G401.6 (cell line): ENCODE measurements around the gene SSPN.

Experiments used
- FAIRE-seq: peaks from 2 replicates; lab custom pipeline; 2012; peaks lifted over from hg19 to GRCh38; lab: Jason Lieb, UNC

The SSPN gene, protein sequence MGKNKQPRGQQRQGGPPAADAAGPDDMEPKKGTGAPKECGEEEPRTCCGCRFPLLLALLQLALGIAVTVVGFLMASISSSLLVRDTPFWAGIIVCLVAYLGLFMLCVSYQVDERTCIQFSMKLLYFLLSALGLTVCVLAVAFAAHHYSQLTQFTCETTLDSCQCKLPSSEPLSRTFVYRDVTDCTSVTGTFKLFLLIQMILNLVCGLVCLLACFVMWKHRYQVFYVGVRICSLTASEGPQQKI

DNA sequence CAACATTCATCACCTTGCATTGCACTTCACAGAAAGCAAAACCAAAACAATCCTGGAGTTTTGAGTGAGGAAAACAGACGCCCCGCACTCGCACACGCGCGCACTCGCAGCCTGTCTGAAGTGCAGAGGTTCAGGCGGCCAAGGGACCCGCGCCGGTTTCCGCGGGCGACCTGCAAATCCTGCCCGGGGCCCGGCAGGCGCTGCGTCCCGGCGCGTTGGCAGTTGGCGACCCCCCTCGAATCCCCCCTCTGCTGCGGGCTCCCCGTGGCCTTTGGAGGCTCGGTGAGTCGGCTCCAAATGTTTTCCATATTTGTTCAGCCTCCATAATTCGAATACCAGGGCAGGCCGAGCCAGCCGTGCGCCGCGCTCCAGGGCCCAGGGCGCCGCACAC, at the start of gene SSPN:
Gene SSPN (plus strand): TSS at position 324 of the 391 bp plus-strand sequence. CDS start 100 bp downstream, outside the sequence.
- FAIRE-seq = no peak

DNA sequence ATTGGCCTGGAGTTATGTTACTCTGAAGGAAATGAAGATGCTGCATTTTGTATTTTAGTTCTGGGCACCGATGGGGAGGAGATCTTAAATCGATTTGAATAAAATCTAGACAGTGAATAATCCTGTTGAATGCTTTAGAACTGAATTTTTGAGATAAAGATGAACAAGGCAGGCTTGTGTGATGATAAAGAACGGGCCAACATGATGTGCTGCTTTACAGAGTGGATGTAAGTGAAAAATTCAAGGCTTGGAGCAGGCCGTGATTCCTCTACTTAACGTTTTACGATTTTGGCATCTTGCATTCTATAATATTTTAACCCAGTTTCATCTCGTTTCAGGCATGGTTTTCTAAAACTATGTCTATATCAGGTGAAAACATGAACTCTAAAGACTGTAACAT, 47.1 kb upstream of the SSPN start:
- FAIRE-seq = no peak

DNA sequence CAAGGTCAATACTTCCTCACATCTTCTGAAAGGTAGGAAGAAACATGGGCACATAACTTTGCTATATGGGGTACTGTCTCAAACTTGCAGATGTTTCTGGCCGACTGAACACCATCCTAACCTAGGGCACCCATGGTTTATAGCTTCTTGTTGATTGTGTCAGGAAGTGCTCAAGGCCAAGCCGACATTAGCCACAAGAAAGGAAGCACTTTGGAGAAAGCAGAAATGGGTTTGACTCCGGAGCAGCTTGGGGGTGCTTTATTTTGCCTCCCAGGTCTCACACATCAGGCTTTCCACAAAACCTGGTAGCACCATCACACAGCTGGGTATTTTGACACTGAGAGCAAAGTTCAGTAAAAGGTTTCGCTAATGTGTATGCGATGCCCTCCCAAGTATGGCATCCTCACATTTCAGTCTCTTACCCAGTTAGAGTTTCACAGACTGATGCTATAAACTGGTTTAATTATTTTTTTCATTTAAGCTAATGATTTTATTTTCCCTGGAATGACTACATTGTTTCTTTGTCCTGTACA, 45.3 kb upstream of the SSPN start:
- FAIRE-seq = no peak

DNA sequence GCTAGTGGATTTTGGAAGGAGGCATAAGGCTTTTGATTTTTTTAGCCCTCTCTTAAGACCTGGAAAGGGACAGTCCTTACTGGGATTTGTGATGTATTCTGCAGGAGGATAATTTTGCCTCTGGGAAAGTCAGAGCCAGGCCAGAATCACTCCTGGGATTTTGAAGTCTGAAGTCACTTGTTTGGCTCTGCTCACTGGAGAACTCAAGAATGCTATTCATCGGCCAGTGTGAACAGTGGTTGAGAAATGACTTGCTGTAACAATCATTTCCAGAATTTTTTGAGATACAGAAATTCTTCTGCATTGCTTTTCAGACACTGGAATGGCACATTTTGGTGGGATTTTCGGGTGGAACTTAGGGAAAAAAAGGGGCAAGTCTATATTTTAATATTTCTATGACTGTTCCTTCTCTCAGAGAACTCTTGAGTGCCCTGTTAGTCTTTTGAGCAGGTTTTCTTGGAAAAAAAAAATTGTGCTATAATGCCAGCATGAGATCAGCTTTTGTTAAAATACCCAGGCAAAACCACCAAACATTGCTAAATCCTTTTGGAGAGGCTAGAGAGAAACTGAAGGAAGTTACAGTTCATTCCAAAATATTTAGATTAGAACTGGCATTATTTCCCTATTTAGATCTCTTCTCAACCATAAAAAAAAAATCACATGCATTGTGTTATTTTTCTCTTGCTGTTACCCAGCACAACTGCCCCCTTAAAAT, 44.5 kb upstream of the SSPN start:
- FAIRE-seq = no peak

DNA sequence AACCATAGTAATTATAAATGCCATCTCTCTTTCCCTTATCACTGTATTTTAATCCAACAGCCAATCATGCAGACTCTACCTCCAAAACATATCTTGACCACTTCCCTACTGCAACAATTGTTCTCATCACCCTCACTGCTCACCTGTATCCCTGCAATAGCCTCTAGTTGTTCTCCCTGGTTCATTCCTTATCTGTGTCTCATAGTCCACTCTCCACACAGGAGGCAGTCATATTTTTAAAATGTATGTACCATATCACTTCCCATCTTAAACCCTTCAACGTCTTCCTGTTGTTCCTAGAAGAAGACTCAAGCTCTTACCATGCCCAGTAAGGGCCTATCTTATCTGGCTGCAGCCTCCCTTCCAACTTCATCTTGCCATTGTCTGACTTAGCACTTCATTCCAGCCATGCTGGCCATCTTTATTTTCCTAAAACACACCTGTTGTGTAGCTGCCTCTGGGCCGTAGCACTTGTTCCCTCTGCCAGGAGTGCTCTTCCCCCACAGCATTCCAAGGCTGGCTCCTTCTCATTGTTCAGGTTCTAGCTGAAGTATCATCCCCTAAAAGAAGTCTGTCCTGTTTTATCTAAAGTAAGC, 42.8 kb upstream of the SSPN start:
- FAIRE-seq = no peak

DNA sequence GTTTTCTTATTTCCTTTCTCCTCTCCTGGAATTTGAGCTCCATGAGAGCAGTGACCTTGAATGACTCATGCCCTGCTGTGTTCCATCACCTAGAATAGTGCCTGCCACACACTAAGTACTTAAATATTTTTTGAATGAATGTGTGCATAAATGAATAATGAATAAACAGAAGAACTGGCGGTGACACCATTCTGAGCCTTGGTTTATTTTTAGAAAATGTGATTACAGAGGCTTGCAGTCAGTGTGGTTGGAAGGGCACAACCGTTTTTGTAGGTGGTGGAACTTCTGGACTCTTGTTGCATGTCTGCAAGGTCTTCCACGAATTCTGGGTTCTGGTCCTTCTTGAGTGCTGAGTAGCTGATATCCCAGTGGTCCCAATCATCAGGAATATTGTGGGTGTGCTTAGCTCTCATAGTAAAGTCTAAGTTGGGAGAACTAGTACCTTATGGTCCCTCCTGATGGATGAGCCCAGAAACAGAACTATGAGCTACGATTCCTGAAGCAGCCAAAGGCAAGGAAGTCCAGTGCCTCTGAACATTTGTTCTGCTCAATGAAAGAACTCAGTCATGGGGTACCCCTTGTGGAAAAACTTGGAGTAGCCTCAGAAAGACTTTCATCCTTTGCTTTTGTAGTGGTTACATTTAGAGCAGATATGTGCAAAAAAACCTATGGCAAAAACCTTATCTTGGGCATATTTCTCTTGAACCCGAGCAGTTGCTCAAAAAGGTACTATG, 41.8 kb upstream of the SSPN start:
- no peak for FAIRE-seq

DNA sequence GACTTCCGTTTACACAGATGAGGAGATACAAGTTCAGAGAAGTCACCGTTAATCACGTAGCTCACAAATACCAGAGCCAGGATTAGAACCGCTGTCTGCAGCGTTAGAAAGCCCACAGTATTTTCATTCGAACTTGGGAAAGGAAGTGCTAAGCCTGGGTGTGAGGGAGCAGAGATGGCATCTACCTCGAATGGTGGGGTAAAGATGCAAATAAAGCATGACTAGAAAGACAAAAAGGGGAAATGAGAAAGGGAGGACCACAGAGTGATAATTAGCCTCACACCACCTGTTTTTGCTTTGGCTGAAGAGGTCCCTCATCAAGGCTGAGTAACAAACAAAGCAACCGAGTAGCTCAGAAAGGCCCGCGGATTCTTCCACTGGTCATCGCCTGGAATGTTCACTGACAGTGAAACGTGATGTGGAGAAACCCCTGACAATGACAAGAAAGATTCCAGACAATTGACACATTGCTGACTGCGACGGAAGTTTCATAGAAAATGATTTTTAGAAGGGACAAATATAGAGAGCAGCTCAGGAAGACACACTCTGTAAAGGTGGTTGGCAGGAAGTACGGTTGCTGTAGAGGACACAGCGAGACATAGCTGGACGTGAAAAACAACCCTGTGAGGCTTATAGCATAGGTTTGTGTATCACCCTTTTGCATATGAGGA, 39.0 kb upstream of the SSPN start:
- FAIRE-seq = no peak

DNA sequence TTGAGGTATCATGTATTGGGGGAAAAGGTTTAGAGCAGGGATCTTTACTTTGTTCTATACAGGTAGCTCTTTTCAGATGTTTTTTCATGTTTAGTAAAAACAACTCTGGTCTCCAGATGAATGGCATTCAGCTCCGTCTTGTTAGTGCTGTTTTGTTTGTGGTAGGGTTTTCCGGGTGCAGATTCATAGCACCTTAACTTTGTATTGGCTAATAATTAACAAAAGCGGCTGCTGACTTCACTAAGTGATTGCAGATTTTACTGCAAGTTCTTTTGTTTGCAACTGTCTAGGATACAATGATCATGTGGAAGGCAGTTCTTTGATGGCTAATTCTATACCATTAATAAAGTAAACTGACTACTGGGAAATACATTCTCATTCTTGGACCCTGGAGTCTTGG, 38.4 kb upstream of the SSPN start:
- FAIRE-seq = no peak

DNA sequence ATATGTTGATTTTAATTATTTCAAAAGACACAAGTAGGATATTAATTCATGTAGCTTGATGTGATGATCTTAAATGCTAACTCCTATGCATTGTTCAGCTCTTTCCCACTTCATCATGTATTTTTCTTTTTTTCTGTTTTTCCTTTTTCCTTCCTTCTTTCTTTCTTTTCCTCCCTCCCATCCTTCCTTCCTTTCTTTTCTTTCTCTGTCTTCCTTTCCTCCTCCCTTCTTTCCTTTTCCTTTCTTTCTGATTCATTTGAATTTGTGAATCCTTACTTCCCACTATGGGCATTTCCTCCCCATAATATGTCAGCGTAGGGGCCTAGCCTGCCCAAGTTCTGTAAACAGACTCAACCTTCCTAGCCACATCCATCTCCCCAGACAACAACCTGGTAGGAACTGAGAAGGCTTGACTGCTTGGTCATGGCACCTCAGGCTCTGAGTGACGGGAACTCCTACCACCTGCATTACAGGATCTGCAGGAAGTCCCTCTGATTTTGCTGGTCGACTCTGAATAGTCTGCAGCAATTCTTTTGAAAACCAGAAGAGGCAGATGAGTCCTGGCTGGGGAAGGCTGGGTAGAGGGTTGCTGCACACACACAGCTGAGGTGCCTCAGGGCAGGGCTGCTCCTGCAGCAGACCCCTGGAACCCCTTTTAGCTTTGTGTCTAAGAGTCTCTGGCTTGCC, 37.2 kb upstream of the SSPN start:
- no peak for FAIRE-seq

DNA sequence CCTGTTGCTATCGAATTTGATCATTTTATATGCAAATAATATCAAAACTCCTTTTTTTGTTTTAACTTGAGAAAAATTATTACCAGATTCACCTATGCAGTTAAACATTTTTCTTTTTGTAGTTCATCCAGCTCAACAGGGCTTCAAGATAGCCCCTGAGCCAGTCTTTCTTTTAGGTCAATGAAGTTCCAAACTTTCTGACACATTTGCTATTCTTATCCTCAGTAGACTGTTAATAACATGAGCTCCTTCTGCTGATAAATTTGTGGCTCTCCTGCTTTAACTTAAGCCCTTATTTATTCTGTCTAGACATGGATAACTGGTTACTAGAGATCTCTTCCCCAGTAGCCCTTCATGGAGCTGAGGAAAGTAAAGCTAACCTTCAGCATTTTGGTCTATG, 33.2 kb upstream of the SSPN start:
- FAIRE-seq = no peak

DNA sequence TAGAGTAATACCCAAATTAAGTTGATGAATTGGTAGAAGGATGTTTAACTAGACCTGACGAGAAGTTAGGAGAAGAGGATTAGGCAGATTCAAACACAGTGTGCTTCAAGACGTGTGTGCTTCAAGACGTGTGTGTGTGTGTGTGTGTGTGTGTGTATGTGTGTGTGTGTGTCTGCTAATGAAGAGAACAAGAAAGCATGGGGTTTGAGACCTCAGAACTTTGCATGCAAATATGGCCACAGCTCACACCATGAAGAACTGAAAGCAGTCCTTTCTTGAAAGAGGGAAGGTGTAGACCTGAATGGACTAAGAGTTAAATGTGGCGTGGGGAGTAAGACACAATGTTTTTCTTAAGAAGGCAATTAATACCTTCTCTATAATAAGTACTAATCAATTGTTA, 32.5 kb upstream of the SSPN start:
- FAIRE-seq = no peak

DNA sequence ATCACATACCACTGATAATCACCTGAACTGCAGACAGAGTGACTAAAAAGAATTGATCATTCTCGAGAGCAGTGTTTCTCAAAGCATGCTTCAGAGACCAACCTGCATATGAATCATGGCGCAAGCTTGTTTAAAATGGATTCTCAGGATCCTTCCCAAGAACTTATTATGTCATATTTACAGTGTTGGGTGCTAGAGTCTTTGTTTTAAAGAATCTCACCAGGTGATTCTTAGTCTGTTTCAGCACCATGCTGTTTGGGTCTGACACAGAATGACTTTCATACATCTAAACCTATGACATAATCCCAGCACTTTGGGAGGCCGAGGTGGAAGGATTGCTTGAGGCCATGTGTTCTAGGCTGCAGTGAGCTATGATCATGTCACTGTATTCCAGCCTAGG, 31.3 kb upstream of the SSPN start:
- no peak for FAIRE-seq

DNA sequence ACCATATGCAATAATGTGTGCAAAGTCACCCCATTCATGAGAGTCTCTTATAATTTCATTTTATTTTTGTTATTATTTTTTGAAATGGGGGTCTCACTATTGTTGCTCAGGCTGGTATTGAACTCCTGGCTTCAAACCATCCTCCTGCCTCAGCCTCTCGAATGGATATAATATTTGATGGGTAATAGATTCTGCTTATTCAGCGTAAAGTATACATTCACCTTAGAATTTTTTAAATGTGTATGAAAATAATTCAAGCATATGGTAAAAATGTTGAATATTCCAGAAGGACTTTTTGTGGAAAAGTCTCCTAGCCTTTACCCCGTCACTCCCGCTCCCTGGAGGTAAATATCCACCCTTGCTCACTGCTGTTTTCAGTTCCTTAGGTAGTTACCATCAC, 23.4 kb upstream of the SSPN start:
- no peak for FAIRE-seq

DNA sequence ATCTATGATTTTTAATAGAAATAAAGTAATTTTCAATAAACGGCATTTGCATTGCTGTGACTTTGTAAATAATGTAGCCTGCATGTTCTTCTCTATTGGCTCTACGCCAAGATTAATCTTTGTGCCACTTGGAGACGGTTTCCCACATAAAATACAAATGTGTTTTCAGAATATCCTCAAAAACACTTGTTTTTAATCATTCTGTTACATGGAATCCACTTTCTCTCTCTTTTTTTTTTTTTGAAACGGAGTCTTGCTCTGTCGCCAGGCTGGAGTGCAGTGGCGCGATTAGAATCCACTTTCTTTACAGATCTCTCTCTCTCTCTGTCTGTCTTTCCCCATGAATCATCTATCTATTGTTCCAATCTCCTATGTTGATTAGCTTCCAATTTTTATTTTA, 22.8 kb upstream of the SSPN start:
- no peak for FAIRE-seq

DNA sequence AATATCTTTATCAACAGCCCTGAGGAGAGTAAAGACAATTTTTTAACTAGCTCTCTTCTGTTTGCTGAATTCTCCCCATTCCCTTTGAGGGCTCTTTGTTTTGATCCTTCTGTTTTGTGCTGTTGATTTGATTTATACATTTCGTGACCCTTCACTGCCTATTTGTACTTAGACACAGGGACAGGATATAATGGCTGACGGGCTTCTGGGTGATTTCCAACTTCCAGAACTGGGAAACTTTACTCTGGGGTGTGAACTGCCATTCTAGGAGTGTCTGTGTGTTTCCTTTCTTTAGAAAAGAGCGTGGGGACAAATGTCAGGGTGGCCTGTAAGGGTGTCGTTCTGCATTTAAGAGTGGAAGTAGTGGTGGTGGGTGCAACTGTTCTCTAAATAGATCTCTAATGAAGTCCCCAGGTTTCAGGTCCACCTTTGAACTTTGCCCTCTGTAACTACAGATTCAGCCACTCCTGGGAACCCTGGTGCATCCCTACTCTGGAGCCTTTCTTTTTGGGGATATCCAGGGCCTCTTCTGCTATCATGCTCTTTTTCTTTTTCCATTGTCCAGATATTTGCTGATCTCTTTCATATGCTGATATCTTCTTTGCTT, 22.3 kb upstream of the SSPN start:
- no peak for FAIRE-seq

DNA sequence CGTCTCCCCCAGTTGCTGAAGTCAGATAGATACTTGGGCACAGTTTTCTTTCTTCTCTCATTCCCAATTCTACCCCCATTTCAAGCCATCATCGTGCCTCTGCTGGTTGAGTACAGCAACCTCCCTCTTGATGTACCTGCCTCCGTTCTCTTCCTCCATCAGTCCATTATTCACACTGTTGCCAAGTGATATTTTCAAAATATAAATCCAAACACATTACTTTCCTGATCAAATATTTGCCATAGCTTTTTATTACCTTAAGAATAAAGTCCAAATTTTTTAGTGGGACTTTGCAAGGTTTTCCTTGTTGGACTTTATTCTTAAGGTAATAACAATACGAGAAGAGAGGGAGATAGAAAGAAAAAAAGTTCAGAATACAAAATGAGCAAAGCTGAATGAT, 18.6 kb upstream of the SSPN start:
- no peak for FAIRE-seq

DNA sequence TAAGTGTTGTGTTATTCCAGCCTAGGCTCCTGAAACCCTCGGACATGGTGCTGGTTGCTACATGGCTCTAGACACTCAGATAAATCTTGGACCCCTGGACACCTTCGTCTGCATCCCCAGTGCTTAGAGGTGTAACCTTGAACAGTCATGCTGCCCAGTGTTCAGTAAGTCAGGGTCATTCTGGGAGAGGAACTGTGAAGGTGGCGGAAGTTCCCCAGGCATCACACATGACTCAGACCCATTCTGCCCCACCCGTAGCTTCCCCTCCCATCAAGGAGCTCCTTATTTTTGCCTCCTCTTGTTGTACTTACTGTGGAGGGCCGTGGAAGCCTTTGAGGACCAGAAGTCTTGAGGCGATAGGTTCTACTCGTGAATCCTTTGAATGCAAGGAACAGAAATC, 18.1 kb upstream of the SSPN start:
- no peak for FAIRE-seq

DNA sequence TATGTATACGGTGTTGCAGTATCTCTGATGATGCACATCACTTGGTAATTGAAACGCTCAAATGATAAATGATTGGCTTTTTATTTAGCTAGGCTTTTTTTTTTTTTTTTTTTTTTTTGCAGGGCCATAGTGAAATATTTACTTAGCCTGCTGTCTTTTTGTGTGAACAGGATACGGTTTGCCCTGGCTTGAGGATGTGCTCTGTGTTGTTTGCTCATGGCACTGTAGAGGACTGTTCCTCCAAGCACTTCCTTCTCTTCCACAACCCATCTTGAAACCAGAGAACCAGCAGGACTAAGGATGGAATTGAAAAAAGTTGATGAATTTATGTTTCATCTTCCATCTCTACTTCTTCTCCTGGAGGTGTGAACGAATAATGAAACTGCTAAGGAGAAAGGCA, 15.5 kb upstream of the SSPN start:
- no peak for FAIRE-seq

DNA sequence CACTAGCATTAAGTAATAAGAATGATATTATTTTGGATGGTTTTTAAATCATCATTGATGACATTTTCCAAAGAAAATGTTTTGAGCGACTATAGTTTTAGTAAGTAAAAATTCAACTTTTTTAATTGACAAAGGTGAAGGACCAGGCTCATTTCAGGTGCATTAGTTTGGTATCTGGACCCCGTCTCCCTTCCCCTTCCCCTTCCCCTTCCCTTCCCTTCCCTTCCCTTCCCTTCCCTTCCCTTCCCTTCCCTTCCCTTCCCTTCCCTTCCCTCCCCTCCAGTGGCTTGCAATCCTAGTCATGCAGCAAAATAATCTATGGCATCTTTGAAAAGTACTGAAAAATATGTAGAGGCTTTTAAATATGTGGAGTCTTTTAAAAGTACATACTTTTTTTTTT, 13.0 kb upstream of the SSPN start:
- FAIRE-seq = no peak

DNA sequence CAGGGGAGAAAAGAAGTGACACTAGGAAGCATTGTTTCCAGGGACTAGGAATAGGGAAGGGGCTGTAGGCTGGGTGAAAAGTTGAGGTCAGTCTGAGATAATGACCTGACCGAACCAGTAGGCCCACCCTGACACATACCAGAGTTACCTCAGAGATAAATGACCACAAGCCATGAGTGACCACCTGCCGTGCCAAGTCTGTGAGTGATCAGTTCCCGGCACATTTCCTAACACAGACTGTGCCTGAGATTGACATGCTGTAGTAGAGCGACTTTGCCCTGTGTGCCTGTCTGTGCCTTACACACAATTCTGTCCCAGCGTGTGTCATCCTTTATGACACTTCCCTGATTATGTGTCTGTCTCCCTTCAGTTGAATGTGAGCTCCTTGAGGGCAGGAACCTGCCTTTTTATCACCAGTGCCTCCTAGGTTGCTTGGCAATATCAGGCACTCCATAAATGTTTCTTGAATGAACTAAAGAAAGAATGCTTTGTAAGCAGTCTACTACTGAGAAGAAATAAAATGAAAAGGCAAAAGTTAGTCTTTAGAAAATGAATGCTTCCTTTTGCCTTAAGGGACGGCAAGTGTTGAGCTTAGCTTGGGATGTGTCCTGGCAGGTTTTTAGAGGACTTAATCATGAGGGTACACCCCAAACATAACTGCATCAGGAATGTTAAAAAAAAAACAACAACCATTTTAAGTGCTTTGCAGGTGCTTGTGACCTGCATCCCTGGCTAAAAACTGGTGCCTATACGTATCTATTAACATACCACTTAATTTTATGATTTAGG, 9.6 kb upstream of the SSPN start:
- no peak for FAIRE-seq
